NCI-H1048 (cell line): ENCODE data around the gene MAD2L1BP.

Source experiments
- DNase-seq: peaks from one replicate; lab custom pipeline; 2025; lab: John Stamatoyannopoulos, UW

Gene MAD2L1BP

GRCh38 chr6:43683708-43684455, 48.2 kb downstream of the MAD2L1BP start:
- no peak for DNase-seq

- no peak for DNase-seq
Observed at GRCh38 chr6:43687079-43687436, 51.4 kb downstream of the MAD2L1BP start.

- no peak for DNase-seq
Observed at GRCh38 chr6:43687437-43688347, 52.1 kb downstream of the MAD2L1BP start, which contains the start of gene MRPS18A. Gene MRPS18A, minus strand, starts transcription at chr6:43687791. Its CDS starts 12 bp downstream, at chr6:43687779.

- no peak for DNase-seq
Observed at GRCh38 chr6:43689421-43689820, 53.8 kb downstream of the MAD2L1BP start.
